Fibroblast of pulmonary artery (primary cell): ENCODE measurements around the gene UBTF.

Source experiments
- DNase-seq: peaks from one replicate; pipeline ENCODE4 v3.0.0-alpha.2; 2010; ENCODE audit warnings: low read depth
- H3K4me3 ChIP-seq: replicated peaks from 2 replicates; pipeline ENCODE4 v1.5.1; 2011; ENCODE audit warnings: low read depth, mild to moderate bottlenecking, control low read depth, low read length, moderate library complexity
- TF ChIP-seq, protein P1 (sequence below): IDR thresholded peaks from 2 replicates; pipeline ENCODE4 v1.5.1; 2011; ENCODE audit warnings: mild to moderate bottlenecking, control low read depth, low read length, inconsistent platforms; ENCODE audit errors: missing control alignments

Gene UBTF

DNA sequence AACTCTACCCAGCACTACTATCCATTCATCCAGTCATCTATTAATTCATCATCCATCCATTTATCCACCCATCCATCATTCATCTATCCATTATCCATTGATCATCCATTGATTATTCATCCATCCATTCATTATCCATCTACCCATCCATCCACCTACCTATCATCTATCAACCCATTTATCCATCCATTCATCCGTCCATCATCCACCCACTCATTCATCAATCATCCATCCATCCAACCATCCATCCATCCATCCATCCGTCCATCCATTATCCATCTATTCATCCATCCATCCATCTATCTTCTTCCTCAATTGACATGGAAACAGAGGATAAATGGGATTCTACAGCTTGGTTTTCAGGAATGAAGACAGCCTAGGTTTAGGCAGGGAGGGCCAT lies 36.4 kb upstream of the UBTF start:
- TF ChIP-seq, protein P1, sequence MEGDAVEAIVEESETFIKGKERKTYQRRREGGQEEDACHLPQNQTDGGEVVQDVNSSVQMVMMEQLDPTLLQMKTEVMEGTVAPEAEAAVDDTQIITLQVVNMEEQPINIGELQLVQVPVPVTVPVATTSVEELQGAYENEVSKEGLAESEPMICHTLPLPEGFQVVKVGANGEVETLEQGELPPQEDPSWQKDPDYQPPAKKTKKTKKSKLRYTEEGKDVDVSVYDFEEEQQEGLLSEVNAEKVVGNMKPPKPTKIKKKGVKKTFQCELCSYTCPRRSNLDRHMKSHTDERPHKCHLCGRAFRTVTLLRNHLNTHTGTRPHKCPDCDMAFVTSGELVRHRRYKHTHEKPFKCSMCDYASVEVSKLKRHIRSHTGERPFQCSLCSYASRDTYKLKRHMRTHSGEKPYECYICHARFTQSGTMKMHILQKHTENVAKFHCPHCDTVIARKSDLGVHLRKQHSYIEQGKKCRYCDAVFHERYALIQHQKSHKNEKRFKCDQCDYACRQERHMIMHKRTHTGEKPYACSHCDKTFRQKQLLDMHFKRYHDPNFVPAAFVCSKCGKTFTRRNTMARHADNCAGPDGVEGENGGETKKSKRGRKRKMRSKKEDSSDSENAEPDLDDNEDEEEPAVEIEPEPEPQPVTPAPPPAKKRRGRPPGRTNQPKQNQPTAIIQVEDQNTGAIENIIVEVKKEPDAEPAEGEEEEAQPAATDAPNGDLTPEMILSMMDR = no peak
- DNase-seq = no peak
- H3K4me3 ChIP-seq = no peak overlapping the region

DNA sequence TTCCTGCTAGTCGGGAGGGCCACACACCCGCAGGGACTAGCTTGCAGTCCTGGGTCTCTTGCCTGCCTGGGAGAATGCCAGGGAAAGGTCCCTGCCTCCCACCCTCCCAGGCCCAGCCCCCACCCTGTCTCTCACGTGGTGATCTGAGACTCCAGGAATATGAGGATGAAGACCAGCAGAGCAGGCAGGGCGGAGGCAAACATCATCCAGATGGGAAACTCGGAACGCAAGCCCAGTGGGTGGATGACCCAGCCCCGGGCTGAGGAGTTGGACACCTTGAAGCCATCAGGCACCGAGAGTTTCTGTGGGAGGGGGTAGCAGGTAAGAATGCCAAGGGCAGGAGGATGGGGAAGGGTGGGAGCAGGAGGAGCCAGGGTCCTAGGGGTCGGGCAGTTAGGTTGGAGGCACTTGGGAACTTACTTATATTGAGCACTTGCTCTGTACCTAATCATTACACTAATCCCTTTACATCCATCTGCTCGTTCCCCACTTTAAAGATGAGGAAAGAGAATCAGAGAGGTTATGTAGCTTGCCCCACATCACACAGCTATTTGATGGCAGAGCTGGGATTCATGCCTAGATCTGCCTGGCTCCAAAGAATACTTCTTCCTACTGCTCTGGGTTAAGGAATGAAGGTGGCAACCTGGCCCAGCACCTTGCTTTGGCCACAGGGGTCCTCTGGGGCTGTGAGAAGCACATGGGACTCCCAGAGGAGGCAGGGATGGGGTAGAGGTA lies 35.1 kb upstream of the UBTF start:
- no peak for DNase-seq
- no peak overlapping the region for H3K4me3 ChIP-seq
- TF ChIP-seq, protein P1 = no peak

DNA sequence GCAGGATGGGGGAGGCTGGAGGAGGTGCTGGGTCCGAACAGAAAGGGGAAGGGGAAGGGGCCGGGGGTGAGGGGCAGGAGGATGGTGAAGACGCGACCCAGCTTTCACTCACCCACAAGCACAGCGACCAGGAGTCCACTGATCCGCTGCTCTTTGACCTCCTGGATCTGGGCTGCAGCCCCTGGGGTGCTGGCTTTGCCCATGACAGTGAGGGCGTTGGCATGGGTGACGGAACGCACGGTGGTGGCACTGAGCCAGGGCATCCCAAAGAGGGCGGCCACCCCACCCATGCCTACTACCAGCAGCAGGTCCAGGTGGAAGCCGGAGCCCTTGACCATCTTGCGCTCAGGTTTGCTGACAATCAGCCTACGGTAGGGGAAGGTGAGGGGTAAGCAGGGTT lies 33.5 kb upstream of the UBTF start:
- TF ChIP-seq, protein P1 = no peak
- no peak for DNase-seq

DNA sequence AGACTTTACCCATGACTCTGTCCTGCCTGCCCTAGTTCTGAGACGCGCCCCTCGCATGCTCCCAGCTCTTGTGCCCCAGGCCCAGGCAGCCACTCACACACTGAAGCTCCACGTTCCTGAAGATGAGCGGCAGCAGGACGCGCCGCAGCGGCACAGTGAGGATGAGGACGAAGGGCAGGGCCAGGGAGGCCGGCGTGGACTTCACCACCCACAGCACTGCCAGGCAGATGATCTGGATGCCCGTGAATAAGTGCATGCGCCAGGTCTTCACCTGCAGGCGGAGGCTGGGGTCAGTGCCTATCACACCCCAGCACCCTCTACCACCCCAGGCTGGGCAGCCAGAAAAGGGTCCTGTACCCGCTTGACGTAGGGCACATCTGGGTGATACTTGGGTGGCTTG lies 31.6 kb upstream of the UBTF start:
- no peak overlapping the region for H3K4me3 ChIP-seq
- TF ChIP-seq, protein P1 = no peak
- no peak for DNase-seq

More for the DNA sequence above, 33.5 kb upstream of the UBTF start:
- H3K4me3 ChIP-seq = no peak overlapping the region

DNA sequence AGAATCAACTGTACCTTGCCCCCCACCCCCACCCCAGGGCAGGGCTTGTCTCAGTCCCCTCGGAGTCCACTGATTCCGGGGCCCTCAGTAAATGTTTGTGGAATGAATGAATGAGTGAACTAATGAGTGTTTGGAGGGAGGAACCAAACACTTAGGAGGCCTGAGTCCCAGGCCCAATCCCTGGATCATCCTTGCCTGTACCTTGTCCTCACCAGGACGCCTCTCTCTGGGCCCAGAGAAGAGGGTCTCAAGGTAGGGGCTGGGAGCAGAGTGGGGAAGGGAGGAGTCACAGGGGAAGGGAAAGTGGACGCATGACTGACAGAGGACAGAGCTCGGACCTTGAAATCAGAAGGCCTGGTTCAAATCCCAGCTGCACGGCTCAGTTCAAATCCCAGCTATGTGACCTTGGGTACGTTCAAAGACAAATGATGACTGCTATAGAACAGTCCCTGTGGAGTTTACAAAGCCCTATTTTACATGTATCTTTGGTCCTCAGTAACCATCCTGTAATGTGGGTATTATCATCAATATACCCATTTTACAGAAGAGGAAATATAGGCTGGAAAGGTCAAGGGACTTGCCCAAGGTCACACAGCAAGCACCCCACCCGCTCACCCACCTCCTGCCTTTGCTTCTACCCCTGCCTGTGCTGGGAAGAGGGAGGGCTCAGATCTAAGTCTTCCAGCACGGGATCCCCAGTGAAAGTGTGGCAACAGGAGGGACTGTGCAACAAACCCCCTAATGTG lies 30.2 kb upstream of the UBTF start:
- H3K4me3 ChIP-seq = no peak overlapping the region
- no peak for DNase-seq
- TF ChIP-seq, protein P1 = no peak

DNA sequence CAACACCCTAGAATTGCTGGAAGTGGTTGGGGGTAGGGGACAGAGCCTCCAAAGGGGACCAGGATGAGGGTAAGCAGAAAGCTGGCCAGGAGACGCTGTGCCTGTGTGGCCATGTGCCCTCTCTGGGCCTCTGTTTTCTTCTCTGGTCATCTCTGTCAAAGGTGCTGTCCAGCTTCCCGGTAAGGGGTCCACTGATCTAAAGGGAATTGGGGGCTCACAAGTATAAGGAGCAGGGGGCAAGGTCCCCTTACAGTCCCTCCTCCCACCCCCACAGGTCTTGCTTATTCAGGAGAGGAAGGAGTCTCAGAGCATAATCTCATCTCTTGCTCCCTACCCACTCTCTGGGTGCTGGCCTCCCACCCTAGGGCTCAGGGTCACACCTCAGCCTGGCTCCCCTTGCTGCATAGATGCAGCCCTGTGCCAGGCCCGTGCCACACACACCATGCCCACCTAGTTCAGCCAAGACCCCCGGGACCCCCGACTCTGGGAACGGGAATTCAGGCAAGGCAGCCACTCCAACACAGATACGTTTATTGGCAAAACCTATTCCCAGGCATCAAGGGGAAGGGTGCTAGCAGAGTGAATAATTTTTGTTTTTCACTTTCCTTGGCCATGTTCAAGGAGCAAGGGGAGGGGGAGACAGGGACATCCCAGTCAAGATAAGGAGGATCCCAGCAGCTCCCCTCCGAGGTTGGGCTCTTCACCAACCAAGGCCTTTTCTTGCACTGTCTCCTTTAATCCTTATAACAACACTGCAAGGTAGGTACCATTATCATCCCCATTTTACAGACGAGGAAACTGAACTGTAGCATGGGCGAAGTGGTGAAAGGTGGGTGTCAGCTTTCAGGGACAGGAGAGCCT lies 28.6 kb upstream of the UBTF start:
- DNase-seq = no peak

More for the DNA sequence above, 28.6 kb upstream of the UBTF start:
- H3K4me3 ChIP-seq = no peak overlapping the region
- TF ChIP-seq, protein P1 = no peak
